CD4-positive, alpha-beta T cell (primary cell): ENCODE data around the gene RAD51B. TPM values are rescaled to one million over a fixed set of nuclear protein-coding genes. Genes with fewer than 3 reads are reported as not detected.

ENCODE experiments used
- ATAC-seq: fragments of 200-7000 bp; cut with Tn5 transposase; one replicate; pipeline ENCODE4 v1.10.0; 2022; ENCODE audit warnings: mild to moderate bottlenecking; ENCODE audit not compliant: poor library complexity
- CTCF ChIA-PET: fragments of 350-600 bp; sonication (Branson Sonifier 250); formaldehyde crosslinking; loops from one replicate; lab custom pipeline; 2021; ENCODE audit warnings: antibody characterized with exemption, inconsistent platforms; lab: Charles Lee
- POLR2A ChIA-PET: fragments of 350-600 bp; sonication (Branson Sonifier 250); formaldehyde crosslinking; loops from one replicate; lab custom pipeline; 2021; ENCODE audit warnings: antibody characterized with exemption, inconsistent platforms; lab: Charles Lee
- DNase-seq, 14 experiments: peaks; one replicate each; pipeline ENCODE4 v3.0.0-alpha.2; 2013 to 2020; ENCODE audit warnings: mixed read lengths in 2 of 14
- H3K27ac ChIP-seq, 2 donors: one replicate each; pipeline versions ENCODE4 v1.5.1 to v1.7.0; 2013; ENCODE audit warnings: low read length in 2 of 2, low read depth in 1 of 2, mild to moderate bottlenecking in 1 of 2
- H3K27me3 ChIP-seq, 2 experiments: 1 replicate in 1 of 2; 2 replicates in 1 of 2; pipeline versions ENCODE4 v1.6.1 to v1.7.0; 2013; ENCODE audit warnings: low read length in 2 of 2, control low read depth in 1 of 2, mild to moderate bottlenecking in 1 of 2, moderate library complexity in 1 of 2; ENCODE audit not compliant: insufficient read depth in 2 of 2, control insufficient read depth in 1 of 2
- H3K36me3 ChIP-seq: one replicate; pipeline ENCODE4 v1.6.1; 2013; ENCODE audit warnings: low read length, control low read depth; ENCODE audit not compliant: insufficient read depth
- H3K4me1 ChIP-seq: one replicate; pipeline ENCODE4 v1.6.1; 2013; ENCODE audit warnings: low read length, control low read depth; ENCODE audit not compliant: insufficient read depth
- H3K4me3 ChIP-seq: one replicate; pipeline ENCODE4 v1.5.1; 2013; ENCODE audit warnings: mild to moderate bottlenecking, low read length, moderate library complexity
- H3K9me3 ChIP-seq, 2 experiments: 1 replicate in 1 of 2; 2 replicates in 1 of 2; pipeline versions ENCODE4 v1.6.1 to v1.7.0; 2013; ENCODE audit warnings: low read length in 2 of 2, mild to moderate bottlenecking in 2 of 2, control low read depth in 1 of 2, moderate library complexity in 1 of 2; ENCODE audit not compliant: control insufficient read depth in 1 of 2, insufficient read depth in 1 of 2
- H3K27ac Mint-ChIP-seq: one replicate; pipeline ENCODE4 v1.8.0; 2020; ENCODE audit warnings: mixed read lengths
- H3K27me3 Mint-ChIP-seq: one replicate; pipeline ENCODE4 v1.8.0; 2021; ENCODE audit warnings: mixed read lengths
- H3K36me3 Mint-ChIP-seq: one replicate; pipeline ENCODE4 v1.8.0; 2021; ENCODE audit warnings: low read depth, mixed read lengths
- H3K4me1 Mint-ChIP-seq: one replicate; pipeline ENCODE4 v1.8.0; 2021; ENCODE audit warnings: low read depth, mixed read lengths
- H3K4me3 Mint-ChIP-seq: one replicate; pipeline ENCODE4 v1.8.0; 2020; ENCODE audit warnings: mild to moderate bottlenecking, mixed read lengths
- H3K9me3 Mint-ChIP-seq: one replicate; pipeline ENCODE4 v1.8.0; 2020; ENCODE audit warnings: mixed read lengths
- intact Hi-C, 2 experiments: fragments of 100-400 bp; cut with DNase I in 1 of 2; cut with micrococcal nuclease in 1 of 2; formaldehyde crosslinking; loops; one replicate each; pipeline versions ENCODE4 v1.15.1 to v1.9.0; 2023 to 2025; cut with DNase I, micrococcal nuclease
- total RNA-seq, 174 experiments: library from RNA in 2 of 174; stranded (reverse) in 2 of 174; gene quantifications; one replicate each; pipeline ENCODE4 v1.2.3 and lab custom pipeline; 2021 to 2026
- TF ChIP-seq, protein P1 (sequence below): fragments of 200-600 bp; IDR thresholded peaks from one replicate; pipeline ENCODE4 v1.8.0; 2022; ENCODE audit warnings: antibody characterized with exemption, mild to moderate bottlenecking

RAD51B gene
- total RNA-seq, 2 experiments from 2014 or later: 18.4 to 20.0 TPM

DNA sequence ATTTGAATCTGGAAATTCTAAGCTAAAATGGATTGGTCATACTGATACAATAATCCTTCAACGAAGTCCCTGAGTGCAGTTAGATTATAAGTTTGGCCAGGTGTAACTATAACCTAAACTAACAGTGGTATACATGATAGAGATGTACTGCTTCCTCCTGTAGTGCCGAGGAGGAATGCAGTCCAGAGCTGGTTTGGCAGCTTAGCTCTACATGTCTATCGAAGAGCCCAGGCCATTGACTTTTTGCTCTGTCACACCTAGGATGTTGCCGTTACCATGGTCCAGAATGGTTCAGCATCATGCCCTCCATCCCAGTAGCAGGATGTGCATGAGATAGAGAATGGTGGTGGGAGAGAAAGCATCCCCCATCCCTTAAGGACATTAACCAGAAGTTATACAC, 655.2 kb downstream of the RAD51B start:
- no peaks in the 10 kb centered on the region for H3K36me3 ChIP-seq
- Mint-ChIP-seq H3K4me3 (no peak overlapping the region), H3K4me1 (peaks cover 7% of the 10 kb centered on the region), H3K27ac (no peak overlapping the region), H3K36me3 (no peaks in the 10 kb centered on the region), H3K27me3 (no peaks in the 10 kb centered on the region), H3K9me3 (no peaks in the 10 kb centered on the region)
- POLR2A ChIA-PET: no interaction called here
- no peak for ATAC-seq
- no peaks in the 10 kb centered on the region for H3K27me3 ChIP-seq
- no peak for DNase-seq
- intact Hi-C loops: no loop called here
- H3K4me3 ChIP-seq: no peak overlapping the region
- CTCF ChIA-PET: no interaction called here
- H3K9me3 ChIP-seq: no peaks in the 10 kb centered on the region
- TF ChIP-seq, protein P1, sequence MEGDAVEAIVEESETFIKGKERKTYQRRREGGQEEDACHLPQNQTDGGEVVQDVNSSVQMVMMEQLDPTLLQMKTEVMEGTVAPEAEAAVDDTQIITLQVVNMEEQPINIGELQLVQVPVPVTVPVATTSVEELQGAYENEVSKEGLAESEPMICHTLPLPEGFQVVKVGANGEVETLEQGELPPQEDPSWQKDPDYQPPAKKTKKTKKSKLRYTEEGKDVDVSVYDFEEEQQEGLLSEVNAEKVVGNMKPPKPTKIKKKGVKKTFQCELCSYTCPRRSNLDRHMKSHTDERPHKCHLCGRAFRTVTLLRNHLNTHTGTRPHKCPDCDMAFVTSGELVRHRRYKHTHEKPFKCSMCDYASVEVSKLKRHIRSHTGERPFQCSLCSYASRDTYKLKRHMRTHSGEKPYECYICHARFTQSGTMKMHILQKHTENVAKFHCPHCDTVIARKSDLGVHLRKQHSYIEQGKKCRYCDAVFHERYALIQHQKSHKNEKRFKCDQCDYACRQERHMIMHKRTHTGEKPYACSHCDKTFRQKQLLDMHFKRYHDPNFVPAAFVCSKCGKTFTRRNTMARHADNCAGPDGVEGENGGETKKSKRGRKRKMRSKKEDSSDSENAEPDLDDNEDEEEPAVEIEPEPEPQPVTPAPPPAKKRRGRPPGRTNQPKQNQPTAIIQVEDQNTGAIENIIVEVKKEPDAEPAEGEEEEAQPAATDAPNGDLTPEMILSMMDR: no peak
- peaks cover 4% of the 10 kb centered on the region for H3K4me1 ChIP-seq
- H3K27ac ChIP-seq: no peak overlapping the region

DNA sequence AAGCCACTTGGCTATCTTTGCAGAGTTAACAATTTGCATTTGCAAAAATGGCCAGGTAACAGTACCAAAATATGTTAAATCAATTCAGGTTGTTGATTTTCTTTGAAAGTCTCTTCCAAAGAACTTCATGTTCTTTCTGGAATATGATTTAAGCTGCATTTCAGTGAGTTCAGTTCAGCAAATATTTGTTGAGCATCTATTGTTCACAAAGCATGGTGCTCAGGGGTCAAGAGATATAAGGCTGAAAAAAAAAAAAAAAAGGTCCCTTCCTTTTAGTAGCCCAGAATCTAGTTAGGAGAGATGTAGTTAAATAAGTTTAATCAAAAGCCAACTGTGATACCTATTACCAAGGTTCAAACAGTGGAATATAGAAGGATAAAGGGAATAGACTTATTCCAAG, 656.2 kb downstream of the RAD51B start:
- Mint-ChIP-seq H3K27me3 (no peaks in the 10 kb centered on the region), H3K27ac (no peak overlapping the region), H3K36me3 (no peaks in the 10 kb centered on the region), H3K4me3 (no peak overlapping the region), H3K4me1 (peaks cover 3% of the 10 kb centered on the region), H3K9me3 (no peaks in the 10 kb centered on the region)
- Histone ChIP-seq H3K27ac (no peak overlapping the region), H3K9me3 (no peaks in the 10 kb centered on the region), H3K36me3 (no peaks in the 10 kb centered on the region), H3K27me3 (no peaks in the 10 kb centered on the region), H3K4me1 (peaks cover 4% of the 10 kb centered on the region), H3K4me3 (no peak overlapping the region)
- TF ChIP-seq, protein P1: no peak
- POLR2A ChIA-PET: no interaction called here
- CTCF ChIA-PET: no interaction called here
- intact Hi-C loops: no loop called here
- ATAC-seq (no peak), DNase-seq (no peak)

DNA sequence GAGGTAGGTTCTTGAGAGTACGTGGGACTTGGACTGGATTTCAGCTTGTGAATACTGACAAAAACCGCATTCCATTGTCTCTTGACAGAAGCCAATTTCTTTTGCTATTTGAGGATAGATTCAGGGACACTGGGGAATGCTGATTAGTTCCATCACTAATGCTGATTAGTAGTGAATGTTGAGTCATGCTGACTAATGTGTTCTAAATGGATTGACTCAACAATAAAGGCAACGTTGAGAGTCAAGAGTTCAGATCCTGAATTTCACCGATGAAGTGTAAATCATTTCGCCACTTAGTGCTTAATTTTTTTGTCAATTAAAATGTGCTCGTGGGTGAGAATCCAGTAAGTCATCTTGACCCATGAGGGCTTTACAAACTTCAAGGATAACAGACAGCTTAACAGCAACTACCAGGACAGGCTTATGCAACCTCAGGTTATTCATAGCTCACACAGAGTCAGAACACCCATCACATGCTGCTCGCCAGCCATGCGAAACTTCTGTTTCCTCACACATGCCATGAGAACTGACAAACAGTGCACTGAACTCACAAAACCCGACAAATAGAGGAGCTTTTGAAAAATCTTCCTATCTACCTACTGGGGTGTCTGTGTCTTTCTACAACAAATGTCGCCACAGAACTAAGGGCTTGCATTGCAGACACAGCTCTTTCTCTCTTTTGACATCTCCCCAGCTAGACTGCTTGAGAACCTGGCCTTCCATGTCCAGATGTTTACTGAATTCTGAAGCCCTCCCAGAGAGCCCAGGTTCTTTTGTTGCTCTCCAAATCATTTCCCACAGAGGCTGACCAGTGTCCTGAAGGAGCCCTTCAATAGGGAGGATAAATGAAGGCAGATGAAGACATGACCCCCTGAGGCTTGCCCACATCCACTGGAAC, 656.9 kb downstream of the RAD51B start:
- DNase-seq (peak in 2 of 14 experiments; percentile 50 to 61), ATAC-seq (no peak)
- TF ChIP-seq, protein P1: no peak
- Mint-ChIP-seq H3K4me3 (no peak overlapping the region), H3K9me3 (no peaks in the 10 kb centered on the region), H3K4me1 (peaks cover 7% of the 10 kb centered on the region), H3K27ac (no peak overlapping the region), H3K27me3 (no peaks in the 10 kb centered on the region), H3K36me3 (no peaks in the 10 kb centered on the region)
- Histone ChIP-seq H3K36me3 (no peaks in the 10 kb centered on the region), H3K27me3 (no peaks in the 10 kb centered on the region), H3K9me3 (no peaks in the 10 kb centered on the region), H3K4me1 (peaks cover 7% of the 10 kb centered on the region), H3K27ac (no peak overlapping the region), H3K4me3 (no peak overlapping the region)
- ChIA-PET CTCF (no interaction called here), POLR2A (no interaction called here)
- intact Hi-C loops: no loop called here
